GM18498 (cell line): ENCODE data around the gene LYPD4.

Source experiments
- ATAC-seq: cut with Tn5 transposase; IDR thresholded peaks from one replicate; pipeline ENCODE4 v1.9.1; 2021; ENCODE audit warnings: mild to moderate bottlenecking, moderate library complexity; ENCODE audit not compliant: unreplicated experiment

The LYPD4 gene

GRCh38 chr19:41844601-41845000 lies at the start of gene LYPD4:
Gene LYPD4 (minus strand): TSS chr19:41844683. CDS start chr19:41839285, 5,398 bp downstream.
- no peak for ATAC-seq

GRCh38 chr19:41893899-41894298 lies 49.4 kb upstream of the LYPD4 start:
- ATAC-seq, result no peak

- ATAC-seq, result no peak
Observed at GRCh38 chr19:41892173-41892902, 47.9 kb upstream of the LYPD4 start.

GRCh38 chr19:41890936-41891335 lies 46.5 kb upstream of the LYPD4 start:
- ATAC-seq, result no peak

- ATAC-seq, result no peak
Observed at GRCh38 chr19:41889896-41890295, 45.4 kb upstream of the LYPD4 start.

- ATAC-seq, result no peak
Observed at GRCh38 chr19:41888926-41889325, 44.4 kb upstream of the LYPD4 start.

- ATAC-seq, result no peak
Observed at GRCh38 chr19:41887711-41888382, 43.4 kb upstream of the LYPD4 start.

- no peak for ATAC-seq
Observed at GRCh38 chr19:41886761-41887710, 42.6 kb upstream of the LYPD4 start.

GRCh38 chr19:41883821-41884733 lies 39.6 kb upstream of the LYPD4 start:
- ATAC-seq, result peak; percentile 81

- ATAC-seq, result no peak
Observed at GRCh38 chr19:41883463-41883820, 39.0 kb upstream of the LYPD4 start.

GRCh38 chr19:41882568-41883462 lies 38.3 kb upstream of the LYPD4 start, which contains the start of gene ARHGEF1:
Gene ARHGEF1 (plus strand): TSS chr19:41883184. CDS start chr19:41888083, 4,899 bp downstream.
- ATAC-seq, result no peak

- no peak for ATAC-seq
Observed at GRCh38 chr19:41880329-41880708, 35.8 kb upstream of the LYPD4 start.

GRCh38 chr19:41879670-41880328 lies 35.3 kb upstream of the LYPD4 start:
- no peak for ATAC-seq

- no peak for ATAC-seq
Observed at GRCh38 chr19:41879080-41879479, 34.6 kb upstream of the LYPD4 start.

- ATAC-seq, result no peak
Observed at GRCh38 chr19:41877916-41878905, 33.7 kb upstream of the LYPD4 start.

GRCh38 chr19:41876847-41877832 lies 32.7 kb upstream of the LYPD4 start, which contains the start of gene CD79A:
Gene CD79A (plus strand): TSS chr19:41877279. CDS start chr19:41877305, 26 bp downstream.
- peak; percentile 68 for ATAC-seq
